Activated effector memory CD4-positive, alpha-beta T cell treated with Interleukin-2 at 50 U/mL for 16 hours (primary cell): ENCODE results near the gene PCDHA10.
"Not testable (repeated sequence)": the region's sequence is repeated elsewhere in the genome, so short reads cannot be mapped to it uniquely, and the experiment has no call there.

Experiments
- DNase-seq: peaks from one replicate; pipeline ENCODE4 v3.0.0-alpha.2; 2020

The PCDHA10 gene

DNA sequence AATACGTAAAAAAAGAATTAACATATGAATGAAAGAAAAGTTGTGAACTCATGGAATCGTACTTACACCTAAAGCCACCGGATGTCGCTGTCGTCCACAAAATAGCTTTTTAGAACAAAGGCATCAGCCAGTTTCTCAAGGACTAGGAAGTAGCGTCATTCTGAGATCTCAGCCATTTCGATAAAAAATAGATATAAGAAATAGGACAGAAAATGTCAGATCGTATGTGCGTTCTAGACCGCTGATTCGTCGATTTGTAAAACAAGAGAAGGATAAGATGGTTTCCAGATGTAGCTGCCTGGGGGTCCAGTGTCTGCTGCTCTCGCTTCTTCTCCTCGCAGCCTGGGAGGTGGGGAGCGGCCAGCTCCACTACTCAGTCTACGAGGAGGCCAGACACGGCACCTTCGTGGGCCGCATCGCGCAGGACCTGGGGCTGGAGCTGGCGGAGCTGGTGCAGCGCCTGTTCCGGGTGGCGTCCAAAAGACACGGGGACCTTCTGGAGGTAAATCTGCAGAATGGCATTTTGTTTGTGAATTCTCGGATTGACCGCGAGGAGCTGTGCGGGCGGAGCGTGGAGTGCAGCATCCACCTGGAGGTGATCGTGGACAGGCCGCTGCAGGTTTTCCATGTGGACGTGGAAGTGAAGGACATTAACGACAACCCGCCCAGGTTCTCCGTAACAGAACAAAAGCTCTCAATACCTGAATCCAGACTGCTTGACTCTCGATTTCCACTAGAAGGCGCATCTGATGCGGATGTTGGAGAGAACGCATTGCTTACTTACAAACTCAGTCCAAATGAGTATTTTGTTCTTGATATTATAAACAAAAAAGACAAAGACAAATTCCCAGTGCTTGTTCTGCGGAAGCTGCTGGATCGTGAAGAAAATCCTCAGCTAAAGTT is at the start of gene PCDHA10:
PCDHA10 (plus strand) TSS at position 126 of the 903 bp plus-strand sequence; CDS start at position 278, 152 bp downstream.
- DNase-seq, result no peak

DNA sequence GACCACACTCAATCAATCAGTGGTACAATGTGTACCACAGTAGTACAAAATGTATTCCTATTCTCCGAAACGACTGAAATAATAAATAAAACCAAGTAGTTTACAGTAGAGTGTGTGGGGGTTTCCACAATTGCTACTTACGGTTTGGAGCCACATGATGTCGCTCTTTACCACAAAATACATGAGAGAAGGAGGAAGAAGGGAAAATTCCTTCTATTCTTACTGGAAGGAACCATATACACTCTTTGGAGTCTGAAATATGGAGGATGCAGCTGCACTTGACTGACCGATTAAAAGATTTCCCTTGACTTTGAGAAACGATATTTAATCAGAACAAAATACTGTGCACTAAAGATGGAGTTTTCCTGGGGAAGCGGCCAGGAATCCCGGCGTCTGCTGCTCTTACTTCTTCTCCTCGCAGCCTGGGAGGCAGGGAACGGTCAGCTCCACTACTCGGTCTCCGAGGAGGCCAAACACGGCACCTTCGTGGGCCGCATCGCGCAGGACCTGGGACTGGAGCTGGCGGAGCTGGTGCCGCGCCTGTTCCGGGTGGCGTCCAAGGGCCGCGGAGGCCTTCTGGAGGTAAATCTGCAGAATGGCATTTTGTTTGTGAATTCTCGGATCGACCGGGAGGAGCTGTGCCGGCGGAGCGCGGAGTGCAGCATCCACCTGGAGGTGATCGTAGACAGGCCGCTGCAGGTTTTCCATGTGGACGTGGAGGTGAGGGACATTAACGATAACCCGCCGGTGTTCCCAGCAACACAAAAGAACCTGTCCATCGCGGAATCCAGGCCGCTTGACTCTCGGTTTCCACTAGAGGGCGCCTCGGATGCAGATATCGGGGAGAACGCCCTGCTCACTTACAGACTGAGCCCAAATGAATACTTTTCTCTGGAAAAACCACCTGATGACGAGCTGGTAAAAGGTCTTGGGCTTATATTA is 48.6 kb upstream of the PCDHA10 start, which contains the start of gene PCDHA4:
PCDHA4 (plus strand) TSS at position 235 of the 942 bp plus-strand sequence.
- no peak for DNase-seq

- not testable (repeated sequence) for DNase-seq
These were observed 47.3 kb upstream of the PCDHA10 start for GRCh38 chr5:140808241-140808888.

DNA sequence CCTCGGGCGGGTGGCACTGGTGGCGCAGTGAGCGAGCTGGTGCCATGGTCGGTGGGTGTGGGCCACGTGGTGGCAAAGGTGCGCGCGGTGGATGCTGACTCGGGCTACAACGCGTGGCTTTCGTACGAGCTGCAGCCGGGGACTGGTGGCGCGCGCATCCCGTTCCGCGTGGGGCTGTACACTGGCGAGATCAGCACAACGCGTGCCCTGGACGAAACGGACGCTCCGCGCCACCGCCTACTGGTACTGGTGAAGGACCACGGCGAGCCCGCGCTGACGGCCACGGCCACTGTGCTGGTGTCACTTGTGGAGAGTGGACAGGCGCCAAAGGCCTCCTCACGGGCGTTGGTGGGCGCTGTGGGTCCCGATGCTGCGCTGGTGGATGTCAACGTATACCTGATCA is 46.8 kb upstream of the PCDHA10 start:
- no peak for DNase-seq

- DNase-seq, result no peak
These were observed 34.1 kb upstream of the PCDHA10 start, which contains the start of gene PCDHA5 for GRCh38 chr5:140821375-140822280. PCDHA5 (plus strand) TSS chr5:140821613.

GRCh38 chr5:140822281-140822629 is 33.4 kb upstream of the PCDHA10 start:
- no peak for DNase-seq

- DNase-seq, result not testable (repeated sequence)
These were observed 32.7 kb upstream of the PCDHA10 start for GRCh38 chr5:140822969-140823368.

GRCh38 chr5:140823475-140823874 is 32.2 kb upstream of the PCDHA10 start:
- DNase-seq, result no peak

GRCh38 chr5:140827704-140828361 is 27.9 kb upstream of the PCDHA10 start, which contains the start of gene PCDHA6:
PCDHA6 (plus strand) TSS chr5:140827960; CDS start chr5:140828092, 132 bp downstream.
- DNase-seq, result no peak

DNA sequence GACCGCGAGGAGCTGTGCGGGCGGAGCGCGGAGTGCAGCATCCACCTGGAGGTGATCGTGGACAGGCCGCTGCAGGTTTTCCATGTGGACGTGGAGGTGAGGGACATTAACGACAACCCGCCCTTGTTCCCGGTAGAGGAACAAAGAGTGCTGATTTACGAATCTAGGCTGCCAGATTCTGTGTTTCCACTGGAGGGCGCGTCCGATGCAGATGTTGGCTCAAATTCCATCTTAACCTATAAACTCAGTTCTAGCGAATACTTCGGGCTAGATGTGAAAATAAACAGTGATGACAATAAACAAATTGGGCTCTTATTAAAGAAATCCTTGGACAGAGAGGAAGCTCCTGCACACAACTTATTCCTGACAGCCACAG is 27.3 kb upstream of the PCDHA10 start:
- no peak for DNase-seq

DNA sequence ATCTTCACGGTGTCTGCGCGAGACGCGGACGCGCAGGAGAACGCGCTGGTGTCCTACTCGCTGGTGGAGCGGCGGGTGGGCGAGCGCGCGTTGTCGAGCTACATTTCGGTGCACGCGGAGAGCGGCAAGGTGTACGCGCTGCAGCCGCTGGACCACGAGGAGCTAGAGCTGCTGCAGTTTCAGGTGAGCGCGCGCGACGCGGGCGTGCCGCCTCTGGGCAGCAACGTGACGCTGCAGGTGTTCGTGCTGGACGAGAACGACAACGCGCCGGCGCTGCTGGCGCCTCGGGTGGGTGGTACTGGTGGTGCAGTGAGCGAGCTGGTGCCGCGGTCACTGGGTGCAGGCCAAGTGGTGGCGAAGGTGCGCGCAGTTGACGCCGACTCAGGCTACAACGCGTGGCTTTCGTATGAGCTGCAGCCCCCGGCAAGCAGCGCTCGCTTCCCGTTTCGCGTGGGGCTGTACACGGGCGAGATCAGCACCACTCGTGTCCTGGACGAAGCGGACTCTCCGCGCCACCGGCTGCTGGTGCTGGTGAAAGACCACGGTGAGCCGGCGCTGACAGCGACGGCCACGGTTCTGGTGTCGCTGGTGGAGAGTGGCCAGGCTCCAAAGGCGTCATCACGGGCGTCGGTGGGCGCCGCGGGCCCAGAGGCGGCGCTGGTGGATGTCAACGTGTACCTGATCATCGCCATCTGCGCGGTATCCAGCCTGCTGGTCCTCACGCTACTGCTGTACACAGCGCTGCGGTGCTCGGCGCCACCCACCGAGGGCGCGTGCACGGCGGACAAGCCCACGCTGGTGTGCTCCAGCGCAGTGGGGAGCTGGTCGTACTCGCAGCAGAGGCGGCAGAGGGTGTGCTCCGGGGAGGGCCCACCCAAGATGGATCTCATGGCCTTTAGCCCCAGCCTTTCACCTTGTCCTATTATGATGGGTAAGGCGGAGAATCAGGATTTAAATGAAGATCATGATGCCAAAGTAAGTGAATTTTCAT is 25.9 kb upstream of the PCDHA10 start:
- DNase-seq, result not testable (repeated sequence)

DNA sequence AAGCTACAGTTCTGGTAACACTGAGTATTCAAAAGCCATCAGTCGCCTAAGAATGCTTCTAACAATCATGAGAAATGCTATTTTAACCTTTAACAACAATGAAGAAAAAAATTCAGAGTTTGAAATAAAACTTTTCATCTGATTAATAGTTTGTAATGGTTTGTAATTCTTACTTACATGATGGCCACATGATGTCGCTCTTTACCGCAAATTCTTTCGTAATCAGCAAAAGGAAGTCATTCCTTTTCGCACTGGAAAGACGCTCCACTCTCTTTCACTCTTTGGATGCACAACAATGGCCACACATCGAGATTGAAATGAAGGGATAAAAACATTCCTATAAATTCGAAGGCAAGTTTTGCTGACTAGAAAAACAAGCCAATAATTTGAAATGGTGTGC is 21.7 kb upstream of the PCDHA10 start, which contains the start of gene PCDHA7:
PCDHA7 (plus strand) TSS at position 277 of the 400 bp plus-strand sequence; CDS start at position 392, 115 bp downstream.
- no peak for DNase-seq

GRCh38 chr5:140834439-140835008 is 21.2 kb upstream of the PCDHA10 start:
- not testable (repeated sequence) for DNase-seq

GRCh38 chr5:140835622-140836510 is 19.8 kb upstream of the PCDHA10 start:
- no peak for DNase-seq

- no peak for DNase-seq
These were observed 14.4 kb upstream of the PCDHA10 start, which contains the start of gene PCDHA8 for GRCh38 chr5:140840978-140841962. PCDHA8 (plus strand) TSS chr5:140841187; CDS start chr5:140841322, 135 bp downstream.
